Activated T-helper 2 cell treated with anti-CD3 and anti-CD28 coated beads, Interferon-gamma antibody, Interleukin-2, Interleukin-4, amounts not matched to agents 10 μg/mL and 5 μg/mL and 100 μg/mL, durations not matched to agents 14 hours and 24 hours and 36 hours (primary cell): ENCODE measurements around the gene TPPP3. TPM values are rescaled to one million over a fixed set of nuclear protein-coding genes. Genes with fewer than 3 reads are reported as not detected.
"Not testable (repeated sequence)": the region's sequence is repeated elsewhere in the genome, so short reads cannot be mapped to it uniquely, and the experiment has no call there.

ENCODE experiments used
- DNase-seq: peaks from one replicate; pipeline ENCODE4 v3.0.0; 2021; ENCODE audit warnings: low spot score
- H3K27ac Mint-ChIP-seq: one replicate; pipeline ENCODE4 v1.8.0; 2021; ENCODE audit warnings: mixed read lengths
- H3K27me3 Mint-ChIP-seq: one replicate; pipeline ENCODE4 v1.8.0; 2021; ENCODE audit warnings: low read depth, mixed read lengths
- H3K36me3 Mint-ChIP-seq: one replicate; pipeline ENCODE4 v1.8.0; 2021; ENCODE audit warnings: low read depth, mixed read lengths
- H3K4me1 Mint-ChIP-seq: one replicate; pipeline ENCODE4 v1.8.0; 2021; ENCODE audit warnings: low read depth, mixed read lengths
- H3K4me3 Mint-ChIP-seq: one replicate; pipeline ENCODE4 v1.8.0; 2021; ENCODE audit warnings: low read depth, mild to moderate bottlenecking, moderate library complexity, mixed read lengths
- H3K9me3 Mint-ChIP-seq: one replicate; pipeline ENCODE4 v1.8.0; 2021; ENCODE audit warnings: mixed read lengths
- intact Hi-C: fragments of 100-400 bp; cut with micrococcal nuclease; formaldehyde crosslinking; loops from one replicate; pipeline ENCODE4 v1.15.1; 2023
- total RNA-seq: library from RNA; stranded (reverse); gene quantifications from 2 replicates; pipeline ENCODE4 v1.2.3, GENCODE V29; 2022

Gene TPPP3
- total RNA-seq, 1 donor from 2014 or later, result not detected

DNA sequence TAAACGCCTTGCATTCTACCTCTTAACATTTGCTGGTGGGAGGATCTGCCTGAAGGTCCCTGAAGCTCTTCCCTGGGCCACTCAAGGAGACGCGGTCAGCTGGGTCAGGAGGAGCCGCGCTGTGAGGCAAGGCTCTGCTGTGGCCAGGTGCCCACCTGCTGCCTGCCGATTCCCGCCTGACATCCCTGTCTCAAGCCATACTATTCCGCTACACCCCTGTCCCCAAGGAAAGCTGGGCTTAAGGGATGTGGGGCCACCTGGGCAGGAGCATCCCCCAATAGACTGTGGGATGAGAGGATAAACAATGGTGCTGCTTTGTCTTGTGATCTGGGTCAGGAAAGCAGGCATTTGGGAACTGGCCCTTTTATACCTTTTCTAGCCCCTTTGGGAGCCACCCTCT lies 5.1 kb downstream of the TPPP3 start:
- Mint-ChIP-seq H3K4me3 (no peak overlapping the region), H3K4me1 (peaks cover 3% of the 10 kb centered on the region), H3K27ac (no peak overlapping the region), H3K36me3 (no peaks in the 10 kb centered on the region), H3K27me3 (peaks cover 34% of the 10 kb centered on the region), H3K9me3 (no peaks in the 10 kb centered on the region)
- intact Hi-C loops, result no loop called here
- DNase-seq, result no peak

DNA sequence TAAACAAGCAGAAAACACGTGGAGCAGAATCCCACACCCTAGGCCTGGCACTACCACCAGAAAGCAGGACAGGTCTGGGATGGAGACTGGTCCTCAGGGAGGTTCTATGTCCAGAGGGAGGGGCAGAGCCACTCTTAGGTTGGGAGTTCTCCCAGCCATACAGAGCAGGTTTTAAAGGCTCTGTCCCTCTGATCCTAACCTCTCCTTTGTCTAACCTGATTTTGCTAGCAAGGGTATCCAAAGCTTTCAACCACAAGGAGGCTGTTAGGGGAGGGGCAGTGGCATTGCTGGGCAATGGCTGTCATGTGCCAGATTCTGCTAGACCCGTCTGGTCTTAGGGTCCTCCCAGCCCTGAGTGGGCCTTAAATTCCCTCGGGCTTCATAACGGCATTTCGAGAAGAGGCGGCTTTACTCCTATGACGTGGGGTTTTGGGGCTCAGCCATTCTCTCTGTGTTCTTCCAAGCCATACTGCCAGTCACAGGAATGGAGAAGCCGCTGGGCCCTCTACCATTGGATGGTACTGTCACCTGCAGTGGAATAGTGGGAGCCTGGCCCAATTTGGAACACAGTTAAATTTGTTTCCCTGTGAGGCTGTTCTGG lies 5.7 kb downstream of the TPPP3 start:
- Mint-ChIP-seq H3K27me3 (peaks cover 32% of the 10 kb centered on the region), H3K36me3 (no peaks in the 10 kb centered on the region), H3K4me3 (no peak overlapping the region), H3K9me3 (no peaks in the 10 kb centered on the region), H3K4me1 (peaks cover 3% of the 10 kb centered on the region), H3K27ac (no peak overlapping the region)
- no peak for DNase-seq
- intact Hi-C loops, result no loop called here

DNA sequence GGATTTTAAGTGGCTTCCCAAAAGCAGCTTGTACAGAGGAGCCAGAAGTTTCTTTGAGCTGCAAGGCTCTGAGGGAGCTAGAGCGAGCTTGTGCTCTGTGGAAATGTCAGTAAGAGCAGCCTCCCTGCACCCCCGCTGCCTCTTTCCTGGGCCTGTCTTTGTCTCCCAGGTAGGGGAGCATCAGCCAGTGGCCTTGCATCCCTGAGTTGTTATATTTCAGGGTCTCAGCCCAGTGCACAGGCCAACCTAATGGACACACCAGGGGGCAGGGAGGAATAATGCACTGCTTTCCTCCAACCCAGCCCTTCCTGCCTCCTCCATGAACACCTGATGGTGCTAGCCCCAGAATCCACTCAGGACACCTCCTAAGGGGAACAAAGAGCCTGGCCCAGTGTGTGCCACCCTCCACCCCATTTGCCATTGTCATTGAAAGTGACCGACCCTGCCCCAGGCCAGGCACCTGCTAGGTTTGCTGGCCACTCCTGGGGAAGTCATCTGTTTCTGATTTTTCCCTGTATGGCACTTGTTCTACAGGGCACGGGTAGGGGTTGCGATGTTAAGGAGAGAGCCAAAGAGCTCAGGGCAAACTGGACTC lies 6.3 kb downstream of the TPPP3 start:
- DNase-seq, result no peak
- Mint-ChIP-seq H3K27me3 (peaks cover 31% of the 10 kb centered on the region), H3K9me3 (no peaks in the 10 kb centered on the region), H3K36me3 (no peaks in the 10 kb centered on the region), H3K4me1 (peaks cover 3% of the 10 kb centered on the region), H3K4me3 (no peak overlapping the region), H3K27ac (no peak overlapping the region)
- intact Hi-C loops, result no loop called here

DNA sequence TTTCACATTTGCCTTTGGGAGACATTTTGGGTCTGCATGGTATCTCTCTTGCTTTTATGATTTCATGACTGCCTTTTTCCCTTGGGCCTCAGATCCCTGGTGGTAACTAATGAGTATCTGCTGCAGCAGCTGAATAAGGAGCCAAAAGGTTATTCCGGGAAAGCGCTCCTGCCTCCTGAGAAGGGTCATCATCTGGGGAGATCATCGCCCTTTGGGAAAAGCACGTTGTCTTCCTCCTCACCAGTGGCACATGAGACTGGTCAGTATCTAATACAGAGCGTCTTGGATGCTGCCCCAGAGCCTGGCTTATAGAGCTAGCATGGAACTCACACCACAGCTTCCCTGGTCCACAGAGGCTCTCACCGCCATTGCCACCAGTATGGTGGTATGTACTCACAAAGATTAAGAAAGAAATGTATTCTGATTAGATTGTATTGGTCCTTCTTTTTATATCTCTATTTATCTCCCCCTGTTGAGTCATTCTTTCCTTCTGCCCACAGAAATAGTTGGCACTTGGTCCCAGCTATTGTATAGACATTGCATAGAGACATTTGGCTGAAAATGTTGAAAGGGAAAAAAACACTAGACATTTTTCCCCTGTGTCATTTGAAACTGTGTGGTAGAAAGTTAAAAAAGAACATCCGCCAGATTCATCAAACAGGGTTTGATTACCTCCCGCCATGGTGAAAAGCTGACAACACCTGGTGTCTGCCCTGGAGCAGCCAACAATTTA lies 8.4 kb downstream of the TPPP3 start:
- no peaks in the 10 kb centered on the region for H3K36me3 Mint-ChIP-seq
- no peak for DNase-seq
- no peaks in the 10 kb centered on the region for H3K9me3 Mint-ChIP-seq
- H3K4me3 Mint-ChIP-seq, result no peak overlapping the region
- H3K27me3 Mint-ChIP-seq, result peaks cover 25% of the 10 kb centered on the region
- peaks cover 3% of the 10 kb centered on the region for H3K4me1 Mint-ChIP-seq
- intact Hi-C loops, result no loop called here
- H3K27ac Mint-ChIP-seq, result no peak overlapping the region

DNA sequence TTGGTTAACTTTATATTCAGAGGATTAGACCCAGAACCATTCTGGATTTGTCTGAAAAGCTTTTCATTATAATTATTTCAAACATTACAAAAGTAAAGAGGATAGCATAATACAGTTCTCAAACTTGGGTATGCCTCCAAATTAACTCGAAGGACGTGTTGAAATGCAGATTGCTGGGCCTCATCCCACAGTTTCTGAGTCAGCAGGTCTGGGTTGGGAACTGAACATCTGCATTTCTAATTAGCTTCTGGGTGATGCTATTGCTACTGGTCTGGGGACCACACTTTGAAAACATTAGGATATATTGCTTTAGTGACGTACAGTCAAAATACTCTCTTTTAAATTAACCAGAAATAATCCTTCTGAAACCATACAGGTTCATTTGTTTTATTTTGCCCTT lies 10.0 kb downstream of the TPPP3 start:
- H3K4me1 Mint-ChIP-seq, result peaks cover 3% of the 10 kb centered on the region
- peaks cover 22% of the 10 kb centered on the region for H3K27me3 Mint-ChIP-seq
- H3K27ac Mint-ChIP-seq, result no peak overlapping the region
- no peaks in the 10 kb centered on the region for H3K9me3 Mint-ChIP-seq
- DNase-seq, result no peak
- H3K4me3 Mint-ChIP-seq, result no peak overlapping the region
- H3K36me3 Mint-ChIP-seq, result no peaks in the 10 kb centered on the region
- intact Hi-C loops, result no loop called here

DNA sequence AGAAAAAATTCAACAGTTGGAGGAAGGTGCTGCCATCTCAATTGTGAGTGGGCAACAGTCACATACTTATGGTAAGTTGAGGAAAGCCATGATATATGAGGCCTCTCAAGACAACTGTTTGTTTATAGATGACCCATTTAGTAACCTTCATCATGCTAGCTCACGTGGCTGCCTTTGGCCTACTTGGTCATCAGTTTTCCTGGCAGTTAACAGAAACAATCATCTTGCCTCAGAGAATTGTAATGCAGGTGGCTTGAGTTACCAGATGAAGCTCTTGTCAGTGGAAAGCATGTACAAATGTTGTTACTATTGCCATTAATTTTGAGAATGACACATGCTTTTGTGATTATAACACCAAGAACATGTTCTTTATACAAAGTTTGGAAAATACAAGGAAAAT lies 14.7 kb downstream of the TPPP3 start:
- no peaks in the 10 kb centered on the region for H3K4me1 Mint-ChIP-seq
- H3K4me3 Mint-ChIP-seq, result no peak overlapping the region
- H3K9me3 Mint-ChIP-seq, result no peaks in the 10 kb centered on the region
- DNase-seq, result no peak
- intact Hi-C loops, result no loop called here
- no peak overlapping the region for H3K27ac Mint-ChIP-seq
- H3K36me3 Mint-ChIP-seq, result no peaks in the 10 kb centered on the region
- H3K27me3 Mint-ChIP-seq, result peaks cover 11% of the 10 kb centered on the region

DNA sequence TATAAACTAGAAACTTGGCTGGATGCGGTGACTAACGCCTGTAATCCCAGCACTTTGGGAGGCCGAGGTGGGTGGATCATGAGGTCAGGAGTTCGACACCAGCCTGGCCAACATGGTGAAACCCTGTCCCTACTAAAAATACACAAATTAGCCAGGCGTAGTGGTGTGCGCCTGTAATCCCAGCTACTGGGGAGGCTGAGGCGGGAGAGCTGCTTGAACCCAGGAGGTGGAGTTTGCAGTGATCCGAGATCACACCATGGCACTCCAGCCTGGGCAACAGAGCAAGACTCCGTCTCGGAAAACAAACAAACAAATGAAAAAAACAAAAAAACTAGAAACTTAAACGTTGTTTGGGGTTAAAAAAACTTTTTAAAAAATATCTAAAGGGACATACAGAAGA lies 17.3 kb downstream of the TPPP3 start:
- H3K4me1 Mint-ChIP-seq, H3K4me3 Mint-ChIP-seq, intact Hi-C loops, H3K9me3 Mint-ChIP-seq, H3K27me3 Mint-ChIP-seq, H3K36me3 Mint-ChIP-seq, H3K27ac Mint-ChIP-seq, DNase-seq: not testable (repeated sequence)

DNA sequence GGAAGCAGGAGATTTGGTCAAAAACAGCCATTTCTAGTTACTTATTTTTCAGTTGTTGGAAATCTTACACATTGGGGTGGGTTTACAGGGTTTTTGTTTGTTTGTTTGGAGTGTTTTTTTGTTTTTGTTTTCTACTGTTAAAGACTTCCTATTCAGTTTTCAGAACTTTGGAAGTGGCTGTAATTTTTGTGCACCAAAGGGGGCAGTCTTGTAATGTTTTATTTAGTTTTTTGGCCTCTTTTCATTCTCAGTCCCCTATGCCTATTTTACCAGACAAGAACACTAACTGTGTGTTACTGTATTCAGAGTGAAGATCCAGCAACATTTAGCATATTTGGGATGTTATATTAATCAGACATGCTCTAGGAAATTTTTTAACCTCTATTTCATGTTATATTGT lies 20.6 kb downstream of the TPPP3 start:
- intact Hi-C loops, result no loop called here
- H3K4me3 Mint-ChIP-seq, result no peak overlapping the region
- peaks cover 5% of the 10 kb centered on the region for H3K27me3 Mint-ChIP-seq
- H3K27ac Mint-ChIP-seq, result no peak overlapping the region
- no peaks in the 10 kb centered on the region for H3K4me1 Mint-ChIP-seq
- H3K9me3 Mint-ChIP-seq, result no peaks in the 10 kb centered on the region
- no peaks in the 10 kb centered on the region for H3K36me3 Mint-ChIP-seq
- DNase-seq, result no peak

DNA sequence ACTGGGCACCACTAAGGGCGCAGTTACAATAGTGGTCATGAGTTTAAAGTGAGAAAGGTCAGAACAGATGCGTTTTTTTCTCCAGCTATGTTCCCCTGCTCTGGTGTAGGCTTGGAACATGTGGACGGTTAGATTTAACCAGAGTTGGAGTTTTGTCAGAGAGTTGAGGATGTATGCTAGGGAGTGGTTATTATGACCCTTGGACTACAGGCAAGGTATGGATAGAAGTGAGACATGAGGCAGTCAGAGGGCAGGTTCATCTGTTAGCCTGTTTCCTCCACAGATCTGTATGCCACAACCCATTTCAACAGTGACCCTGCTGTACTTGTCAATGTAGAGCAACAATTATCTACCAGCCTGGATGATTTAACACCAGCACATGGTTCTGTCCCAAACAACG lies 22.6 kb downstream of the TPPP3 start:
- intact Hi-C loops, result no loop called here
- DNase-seq, result no peak
- Mint-ChIP-seq H3K9me3 (no peaks in the 10 kb centered on the region), H3K27me3 (peaks cover 1% of the 10 kb centered on the region), H3K27ac (no peak overlapping the region), H3K36me3 (no peaks in the 10 kb centered on the region), H3K4me3 (no peak overlapping the region), H3K4me1 (no peaks in the 10 kb centered on the region)

DNA sequence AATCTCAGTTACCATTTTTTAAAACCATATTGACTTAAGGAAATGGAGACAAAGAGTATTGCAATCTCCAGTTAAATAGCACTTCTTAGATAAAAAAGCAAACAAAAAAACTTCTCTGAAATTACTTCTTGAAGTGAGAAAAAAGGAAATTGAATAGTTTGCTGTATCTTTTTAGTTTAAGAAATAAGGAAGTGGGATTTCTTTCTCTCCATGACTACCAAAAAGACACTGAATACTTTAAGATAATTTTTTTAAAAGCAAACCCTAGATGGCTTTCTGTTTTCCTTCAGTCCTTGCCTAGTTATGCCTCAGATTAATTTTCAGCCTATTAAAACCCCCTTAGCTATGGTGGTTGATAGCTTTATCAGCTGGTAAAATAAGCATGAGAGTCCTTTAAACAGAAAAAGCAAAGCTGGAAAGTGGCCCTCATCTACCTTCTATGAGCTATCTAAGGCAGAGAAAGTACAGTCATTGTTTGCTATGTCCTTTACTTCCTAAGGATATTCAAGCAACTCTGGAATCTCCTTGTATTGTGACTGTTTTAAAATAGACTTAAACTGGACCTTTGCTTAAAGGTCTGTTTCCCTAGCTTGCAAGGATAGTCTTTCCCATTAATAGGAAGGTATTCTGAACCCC lies 28.6 kb downstream of the TPPP3 start:
- intact Hi-C loops, result no loop called here

DNA sequence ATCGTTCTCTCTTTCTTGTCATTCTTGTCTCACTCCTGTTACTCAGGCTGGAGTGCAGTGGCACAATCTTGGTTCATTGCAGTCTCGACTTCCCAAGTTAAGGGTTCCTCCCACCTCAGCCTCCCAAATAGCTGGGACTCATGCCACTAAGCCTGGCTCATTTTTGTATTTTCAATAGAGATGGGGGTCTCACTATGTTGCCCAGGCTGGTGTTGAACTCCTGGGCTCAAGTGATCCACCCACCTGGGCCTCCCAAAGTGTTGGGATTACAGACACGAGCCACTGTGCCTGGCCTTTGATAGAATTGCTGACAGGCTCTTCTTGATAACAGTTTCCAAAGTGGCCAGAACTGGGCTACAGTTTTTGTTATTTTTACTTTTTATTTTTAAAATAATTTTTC lies 32.3 kb downstream of the TPPP3 start:
- DNase-seq, result no peak
- intact Hi-C loops, result no loop called here
- H3K27ac Mint-ChIP-seq, result no peak overlapping the region
- no peaks in the 10 kb centered on the region for H3K36me3 Mint-ChIP-seq
- peaks cover 12% of the 10 kb centered on the region for H3K4me1 Mint-ChIP-seq
- no peaks in the 10 kb centered on the region for H3K9me3 Mint-ChIP-seq
- no peak overlapping the region for H3K4me3 Mint-ChIP-seq
- peaks cover 23% of the 10 kb centered on the region for H3K27me3 Mint-ChIP-seq

More for the DNA sequence above, 28.6 kb downstream of the TPPP3 start:
- Mint-ChIP-seq H3K4me1 (peaks cover 5% of the 10 kb centered on the region), H3K36me3 (no peaks in the 10 kb centered on the region), H3K4me3 (no peak overlapping the region), H3K27ac (no peak overlapping the region), H3K9me3 (no peaks in the 10 kb centered on the region), H3K27me3 (peaks cover 22% of the 10 kb centered on the region)
- DNase-seq, result no peak

DNA sequence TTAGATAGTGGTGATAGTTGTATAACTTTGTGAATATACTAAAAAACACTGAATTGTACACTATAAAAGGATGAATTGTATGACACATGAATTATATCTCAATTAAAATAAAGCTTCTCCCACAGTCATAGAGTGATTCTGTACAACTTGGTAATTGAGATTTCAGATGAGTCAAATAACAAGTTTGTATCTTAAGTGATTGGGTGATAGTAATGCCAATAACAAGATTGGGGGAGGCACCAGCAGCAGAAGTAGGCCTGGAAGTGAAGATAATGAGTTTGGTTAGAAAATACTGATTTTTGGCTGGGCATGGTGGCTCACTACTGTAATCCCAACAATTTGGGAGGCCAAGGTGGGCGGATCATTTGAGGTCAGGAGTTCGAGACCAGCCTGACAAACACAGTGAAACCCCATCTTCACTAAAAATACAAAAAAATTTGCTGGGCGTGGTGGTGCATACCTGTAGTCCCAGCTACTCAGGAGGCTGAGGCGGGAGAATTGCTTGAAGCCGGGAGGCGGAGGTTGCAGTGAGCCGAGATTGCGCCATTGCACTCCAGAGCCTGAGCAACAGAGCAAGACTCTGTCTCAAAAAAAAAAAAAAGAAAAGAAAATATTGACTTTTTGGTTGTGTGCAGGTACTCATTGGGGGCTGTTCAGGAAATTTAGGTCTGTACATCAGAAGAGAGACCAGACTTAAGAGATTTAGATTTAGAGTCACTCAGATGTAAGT lies 33.6 kb downstream of the TPPP3 start:
- H3K27me3 Mint-ChIP-seq, result peaks cover 23% of the 10 kb centered on the region
- intact Hi-C loops, H3K36me3 Mint-ChIP-seq, H3K4me1 Mint-ChIP-seq, H3K27ac Mint-ChIP-seq, H3K9me3 Mint-ChIP-seq, H3K4me3 Mint-ChIP-seq, DNase-seq: not testable (repeated sequence)
